Smooth muscle cell of the umbilical artery (primary cell): ENCODE data around the gene WIPF3. TPM values are rescaled to one million over a fixed set of nuclear protein-coding genes. Genes with fewer than 3 reads are reported as not detected.

ENCODE experiments used
- total RNA-seq: library from RNA; depleted of rRNA; stranded (reverse); fragments of >200 nt; gene quantifications from 2 replicates; pipeline ENCODE4 v1.2.3, GENCODE V29; 2014

WIPF3 gene
- total RNA-seq, result not detected in 2 replicates

DNA sequence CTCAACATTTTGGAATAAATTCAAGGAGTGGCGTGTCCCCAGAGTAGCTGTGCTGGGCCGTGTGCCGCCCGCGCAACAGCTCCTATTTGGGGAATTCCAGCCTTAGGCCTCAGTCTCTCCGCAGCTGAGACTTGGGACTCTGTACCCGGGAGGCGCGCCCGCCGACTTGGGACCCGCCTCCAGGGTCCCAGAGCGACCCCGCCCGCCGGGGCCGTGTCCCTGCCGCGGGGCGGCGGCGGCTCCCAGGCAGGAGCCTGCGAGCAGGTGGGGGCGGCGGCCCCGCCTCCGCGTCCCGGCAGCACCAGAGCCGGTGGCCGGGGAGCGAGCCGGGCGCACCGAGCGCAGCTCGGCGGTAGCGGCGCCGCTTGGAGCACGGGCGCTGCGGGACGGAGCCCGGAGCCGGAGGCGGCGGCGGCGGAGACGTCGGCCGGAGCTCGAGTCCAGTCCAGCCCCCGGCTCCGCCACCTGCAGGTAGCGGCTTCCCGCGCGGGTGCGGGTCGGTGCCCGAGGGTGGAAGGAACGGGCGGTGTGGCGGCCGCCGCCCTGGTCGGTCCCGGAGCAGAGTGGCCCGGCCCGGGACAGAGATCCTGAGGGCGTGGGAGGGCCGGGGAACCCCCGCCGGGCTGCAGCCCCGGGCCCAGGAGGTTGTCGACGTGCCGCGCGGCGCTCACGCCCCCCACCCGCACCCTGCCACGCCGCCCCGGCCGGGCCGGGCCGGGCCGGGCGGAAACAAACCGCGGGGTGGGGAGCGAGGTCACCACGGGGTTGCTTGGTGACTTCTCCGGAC lies at the start of gene WIPF3:
TSS of gene WIPF3 (plus strand) at position 301 of the 787 bp plus-strand sequence. CDS start 28,217 bp downstream, outside the sequence.

Other genes with a start within 250 kb of the WIPF3 start
- under 0.01 and 1.2 TPM in 2 replicates for gene PRR15, start 242.7 kb upstream of the WIPF3 start, total RNA-seq
- gene SCRN1, start 183.3 kb downstream of the WIPF3 start, total RNA-seq, result 104 and 123 TPM in 2 replicates
- gene FKBP14, start 220.2 kb downstream of the WIPF3 start, total RNA-seq, result 79.9 and 141 TPM in 2 replicates
- gene PLEKHA8, start 221.9 kb downstream of the WIPF3 start, total RNA-seq, result 15.7 and 18.8 TPM in 2 replicates